DOHH2 (cell line): ENCODE results near the gene WSCD2.

Source experiments
- H3F3A ChIP-seq: fragments of 200-600 bp; sonication (generic), shearing (Covaris generic); 2 replicates; pipeline ENCODE4 v1.6.0; 2016; ENCODE audit warnings: antibody characterized with exemption, mild to moderate bottlenecking; ENCODE audit not compliant: control insufficient read depth, insufficient read depth
- H3K27ac ChIP-seq: fragments of 200-600 bp; sonication (generic); 2 replicates; pipeline ENCODE4 v1.5.1; 2014; ENCODE audit warnings: low read depth, mild to moderate bottlenecking, low read length, moderate library complexity
- H3K27me3 ChIP-seq: fragments of 200-600 bp; sonication (generic); 2 replicates; pipeline ENCODE4 v1.6.1; 2014; ENCODE audit warnings: mild to moderate bottlenecking, low read length, mixed read lengths; ENCODE audit not compliant: control insufficient read depth
- H3K36me3 ChIP-seq: fragments of 200-600 bp; sonication (generic); 2 replicates; pipeline ENCODE4 v1.6.1; 2014; ENCODE audit warnings: mild to moderate bottlenecking, low read length, moderate library complexity, mixed read lengths; ENCODE audit not compliant: control insufficient read depth
- H3K4me1 ChIP-seq: fragments of 200-600 bp; sonication (generic); 2 replicates; pipeline ENCODE4 v1.6.1; 2014; ENCODE audit warnings: mild to moderate bottlenecking, low read length, mixed read lengths; ENCODE audit not compliant: control insufficient read depth
- H3K4me2 ChIP-seq: fragments of 200-600 bp; sonication (generic); 2 replicates; pipeline ENCODE4 v1.6.0; 2014; ENCODE audit warnings: mild to moderate bottlenecking, low read length, moderate library complexity
- H3K4me3 ChIP-seq: fragments of 200-600 bp; sonication (generic); 2 replicates; pipeline ENCODE4 v1.5.1; 2014; ENCODE audit warnings: mild to moderate bottlenecking, low read length, mixed read lengths
- H3K79me2 ChIP-seq: fragments of 200-600 bp; sonication (generic); 2 replicates; pipeline ENCODE4 v1.6.1; 2014; ENCODE audit warnings: mild to moderate bottlenecking, low read length, mixed read lengths; ENCODE audit not compliant: control insufficient read depth
- H3K9me2 ChIP-seq: fragments of 200-600 bp; sonication (generic); replicated peaks from 2 replicates; pipeline ENCODE4 v1.6.1; 2014; ENCODE audit warnings: mild to moderate bottlenecking, low read length, mixed read lengths; ENCODE audit not compliant: control insufficient read depth
- H3K9me3 ChIP-seq: fragments of 200-600 bp; sonication (generic); 2 replicates; pipeline ENCODE4 v1.6.1; 2014; ENCODE audit warnings: antibody characterized with exemption, low read length, mixed read lengths; ENCODE audit not compliant: control insufficient read depth, insufficient read depth
- H4K20me1 ChIP-seq: fragments of 200-600 bp; sonication (generic); 2 replicates; pipeline ENCODE4 v1.6.0; 2014; ENCODE audit warnings: low read depth, mild to moderate bottlenecking, antibody characterized with exemption, low read length, moderate library complexity; ENCODE audit not compliant: control insufficient read depth, insufficient read depth
- CTCF ChIP-seq: fragments of 200-600 bp; sonication (generic); IDR thresholded peaks from one replicate; pipeline ENCODE4 v1.5.1; 2014; ENCODE audit warnings: antibody characterized with exemption, mild to moderate bottlenecking, low read depth, low read length; ENCODE audit not compliant: poor library complexity, severe bottlenecking
- EZH2phosphoT487 ChIP-seq: fragments of 200-600 bp; sonication (generic); IDR thresholded peaks from 2 replicates; pipeline ENCODE4 v1.6.1; 2017; ENCODE audit warnings: borderline replicate concordance, mild to moderate bottlenecking, antibody characterized with exemption, low read length, moderate library complexity, mixed read lengths

Gene WSCD2

GRCh38 chr12:108289350-108290161 lies 160.5 kb downstream of the WSCD2 start:
- no peak for TF ChIP-seq CTCF
- TF ChIP-seq EZH2phosphoT487, result no peak
- Histone ChIP-seq H3K9me3 (no peaks in the 10 kb centered on the region), H3K79me2 (no peaks in the 10 kb centered on the region), H3K4me1 (no peaks in the 10 kb centered on the region), H3K9me2 (no peaks in the 10 kb centered on the region), H3K27me3 (peaks cover 8% of the 10 kb centered on the region), H3F3A (no peaks in the 10 kb centered on the region), H3K4me3 (no peak overlapping the region), H3K36me3 (no peaks in the 10 kb centered on the region), H3K4me2 (no peak overlapping the region), H3K27ac (no peak overlapping the region), H4K20me1 (no peaks in the 10 kb centered on the region)

- H3F3A ChIP-seq, result no peaks in the 10 kb centered on the region
- H3K36me3 ChIP-seq, result no peaks in the 10 kb centered on the region
- TF ChIP-seq EZH2phosphoT487 (no peak), CTCF (no peak)
- H3K9me2 ChIP-seq, result no peaks in the 10 kb centered on the region
- H3K9me3 ChIP-seq, result no peaks in the 10 kb centered on the region
- H3K27me3 ChIP-seq, result peaks cover 19% of the 10 kb centered on the region
- H3K79me2 ChIP-seq, result no peaks in the 10 kb centered on the region
- H3K4me2 ChIP-seq, result no peak overlapping the region
- H3K27ac ChIP-seq, result no peak overlapping the region
- H3K4me1 ChIP-seq, result no peaks in the 10 kb centered on the region
- H4K20me1 ChIP-seq, result no peaks in the 10 kb centered on the region
- H3K4me3 ChIP-seq, result no peak overlapping the region
These were observed 166.6 kb downstream of the WSCD2 start for GRCh38 chr12:108295641-108296040.

GRCh38 chr12:108296945-108297344 lies 167.9 kb downstream of the WSCD2 start:
- Histone ChIP-seq H3K4me1 (no peaks in the 10 kb centered on the region), H3F3A (no peaks in the 10 kb centered on the region), H3K27me3 (peaks cover 19% of the 10 kb centered on the region), H3K27ac (no peak overlapping the region), H3K4me2 (no peak overlapping the region), H3K36me3 (no peaks in the 10 kb centered on the region), H3K9me3 (no peaks in the 10 kb centered on the region), H3K4me3 (no peak overlapping the region), H3K9me2 (no peaks in the 10 kb centered on the region), H4K20me1 (no peaks in the 10 kb centered on the region), H3K79me2 (no peaks in the 10 kb centered on the region)
- TF ChIP-seq EZH2phosphoT487 (no peak), CTCF (no peak)
